IMR-90 (cell line): ENCODE measurements around the gene HIVEP3. TPM values are rescaled to one million over a fixed set of nuclear protein-coding genes. Genes with fewer than 3 reads are reported as not detected.

Experiments used
- ATAC-seq: fragments of 200-7000 bp; cut with Tn5 transposase; 2 replicates; pipeline ENCODE4 v1.9.1; 2020; ENCODE audit warnings: low read depth, mild to moderate bottlenecking, moderate library complexity
- BruUV-seq: library from RNA; stranded (reverse); fragments of 400-500 nt; replicated peaks from 2 replicates; lab custom pipeline; 2021; lab: Mats Ljungman, UMichigan
- CTCF ChIA-PET: fragments of 300-600 bp; formaldehyde crosslinking; extraction: SDS; loops from one replicate; lab custom pipeline; 2021; ENCODE audit warnings: antibody characterized with exemption; lab: Yijun Ruan, JAX
- POLR2A ChIA-PET: fragments of 300-600 bp; sonication (Branson Sonifier 250); formaldehyde crosslinking; loops from one replicate; lab custom pipeline; 2022; ENCODE audit warnings: antibody characterized with exemption; ENCODE audit not compliant: unreplicated experiment; lab: Charles Lee
- DNase-seq: peaks from one replicate; pipeline ENCODE4 v3.0.0; 2013
- H2AFZ ChIP-seq: replicated peaks from 2 replicates; pipeline ENCODE3; 2013; ENCODE audit warnings: low read length, mild to moderate bottlenecking; ENCODE audit not compliant: poor library complexity
- H2AK5ac ChIP-seq: 2 replicates; pipeline ENCODE4 v1.6.1; 2013; ENCODE audit warnings: low read depth, low read length, inconsistent platforms
- H2AK9ac ChIP-seq: replicated peaks from 2 replicates; pipeline ENCODE3; 2013; ENCODE audit warnings: mild to moderate bottlenecking, low read depth, low read length, moderate library complexity; ENCODE audit not compliant: poor library complexity
- H2BK120ac ChIP-seq: 2 replicates; pipeline ENCODE4 v1.6.1; 2013; ENCODE audit warnings: low read depth, low read length, inconsistent platforms
- H2BK15ac ChIP-seq: 3 replicates; pipeline ENCODE4 v1.6.1; 2013; ENCODE audit warnings: low read depth, low read length, inconsistent platforms
- H2BK20ac ChIP-seq: 2 replicates; pipeline ENCODE4 v1.6.1; 2013; ENCODE audit warnings: low read depth, mild to moderate bottlenecking, inconsistent platforms, low read length, moderate library complexity
- H2BK5ac ChIP-seq: 2 replicates; pipeline ENCODE4 v1.6.1; 2013; ENCODE audit warnings: mild to moderate bottlenecking, low read depth, low read length, inconsistent platforms; ENCODE audit not compliant: poor library complexity, severe bottlenecking
- H3K14ac ChIP-seq: replicated peaks from 2 replicates; pipeline ENCODE4 v1.6.1; 2013; ENCODE audit warnings: low read depth, low read length, inconsistent platforms
- H3K18ac ChIP-seq: 2 replicates; pipeline ENCODE4 v1.6.1; 2013; ENCODE audit warnings: low read depth, low read length, control low read depth
- H3K23ac ChIP-seq: 2 replicates; pipeline ENCODE4 v1.6.1; 2013; ENCODE audit warnings: low read depth, low read length, inconsistent platforms
- H3K27ac ChIP-seq: 2 replicates; pipeline ENCODE4 v1.5.1; 2013; ENCODE audit warnings: mild to moderate bottlenecking, control low read depth, low read length; ENCODE audit not compliant: insufficient read depth
- H3K27me3 ChIP-seq: 2 replicates; pipeline ENCODE4 v1.6.1; 2013; ENCODE audit warnings: low read length; ENCODE audit not compliant: control insufficient read depth, insufficient read depth
- H3K36me3 ChIP-seq: 2 replicates; pipeline ENCODE4 v1.6.1; 2013; ENCODE audit warnings: low read length, mixed read lengths; ENCODE audit not compliant: control insufficient read depth, insufficient read depth
- H3K4ac ChIP-seq: 2 replicates; pipeline ENCODE4 v1.6.1; 2013; ENCODE audit warnings: low read depth, low read length, inconsistent platforms
- H3K4me1 ChIP-seq: 2 replicates; pipeline ENCODE4 v1.6.1; 2013; ENCODE audit warnings: low read length, mixed read lengths; ENCODE audit not compliant: control insufficient read depth, insufficient read depth
- H3K4me2 ChIP-seq: 2 replicates; pipeline ENCODE4 v1.6.1; 2013; ENCODE audit warnings: low read depth, mild to moderate bottlenecking, control low read depth, low read length, moderate library complexity
- H3K4me3 ChIP-seq: 2 replicates; pipeline ENCODE4 v1.5.1; 2013; ENCODE audit warnings: low read depth, mild to moderate bottlenecking, control low read depth, low read length, moderate library complexity; ENCODE audit not compliant: insufficient read depth
- H3K56ac ChIP-seq: 2 replicates; pipeline ENCODE4 v1.6.1; 2013; ENCODE audit warnings: low read length, inconsistent platforms; ENCODE audit not compliant: insufficient read depth; ENCODE audit errors: extremely low read depth
- H3K79me1 ChIP-seq, 2 experiments: 2 replicates each; pipeline ENCODE4 v1.6.1; 2013; ENCODE audit warnings: low read length in 2 of 2, inconsistent platforms in 1 of 2, low read depth in 1 of 2
- H3K9ac ChIP-seq: 2 replicates; pipeline ENCODE4 v1.6.1; 2013; ENCODE audit warnings: low read depth, low read length, control low read depth
- H3K9me1 ChIP-seq: 2 replicates; pipeline ENCODE4 v1.6.1; 2013; ENCODE audit warnings: low read length, inconsistent platforms; ENCODE audit not compliant: insufficient read depth
- H3K9me3 ChIP-seq: 2 replicates; pipeline ENCODE4 v1.6.1; 2013; ENCODE audit warnings: low read length; ENCODE audit not compliant: control insufficient read depth, insufficient read depth
- H4K20me1 ChIP-seq: 2 replicates; pipeline ENCODE4 v1.6.1; 2013; ENCODE audit warnings: low read length, inconsistent platforms; ENCODE audit not compliant: insufficient read depth
- H4K5ac ChIP-seq: 2 replicates; pipeline ENCODE4 v1.6.1; 2013; ENCODE audit warnings: mild to moderate bottlenecking, low read depth, low read length, control low read depth
- H4K8ac ChIP-seq, 2 experiments: 2 replicates each; pipeline ENCODE4 v1.6.1; 2013; ENCODE audit warnings: low read depth in 2 of 2, low read length in 2 of 2, control low read depth in 1 of 2, inconsistent platforms in 1 of 2
- H4K91ac ChIP-seq: 2 replicates; pipeline ENCODE4 v1.6.1; 2013; ENCODE audit warnings: low read depth, low read length, inconsistent platforms; ENCODE audit not compliant: insufficient read depth
- BHLHE40 ChIP-seq: fragments of 150-350 bp; IDR thresholded peaks from 2 replicates; pipeline ENCODE4 v1.6.1; 2016; ENCODE audit warnings: mild to moderate bottlenecking, low read depth, low read length
- CEBPB ChIP-seq: IDR thresholded peaks from 2 replicates; pipeline ENCODE4 v1.6.1; 2012; ENCODE audit warnings: low read depth, low read length, improper control_type of control experiment
- CHD1 ChIP-seq: IDR thresholded peaks from 2 replicates; pipeline ENCODE4 v1.6.1; 2012; ENCODE audit warnings: low read depth, low read length, improper control_type of control experiment
- FOS ChIP-seq: fragments of 150-350 bp; IDR thresholded peaks from 2 replicates; pipeline ENCODE4 v1.6.1; 2016; ENCODE audit warnings: low read depth, low read length
- MAFK ChIP-seq: IDR thresholded peaks from 2 replicates; pipeline ENCODE4 v1.6.1; 2012; ENCODE audit warnings: low read depth, low read length, improper control_type of control experiment
- MAZ ChIP-seq: IDR thresholded peaks from 2 replicates; pipeline ENCODE4 v1.6.1; 2012; ENCODE audit warnings: low read depth, mild to moderate bottlenecking, low read length, improper control_type of control experiment, moderate library complexity, borderline replicate concordance
- MXI1 ChIP-seq: IDR thresholded peaks from 2 replicates; pipeline ENCODE4 v1.6.1; 2012; ENCODE audit warnings: low read depth, mild to moderate bottlenecking, low read length, moderate library complexity, borderline replicate concordance
- NFE2L2 ChIP-seq: fragments of 150-350 bp; IDR thresholded peaks from 2 replicates; pipeline ENCODE4 v1.6.1; 2016; ENCODE audit warnings: low read depth, mild to moderate bottlenecking, low read length
- POLR2A ChIP-seq: IDR thresholded peaks from 2 replicates; pipeline ENCODE4 v1.6.1; 2012; ENCODE audit warnings: mild to moderate bottlenecking, low read depth, low read length
- RAD21 ChIP-seq: IDR thresholded peaks from 2 replicates; pipeline ENCODE4 v1.6.1; 2012; ENCODE audit warnings: low read length, improper control_type of control experiment
- RCOR1 ChIP-seq: IDR thresholded peaks from 2 replicates; pipeline ENCODE4 v1.6.1; 2012; ENCODE audit warnings: mild to moderate bottlenecking, low read length, improper control_type of control experiment; ENCODE audit not compliant: insufficient replicate concordance
- RFX5 ChIP-seq: IDR thresholded peaks from 2 replicates; pipeline ENCODE4 v1.8.0; 2012; ENCODE audit warnings: low read depth, mild to moderate bottlenecking, low read length, moderate library complexity
- SMC3 ChIP-seq: fragments of 150-350 bp; IDR thresholded peaks from 2 replicates; pipeline ENCODE4 v1.6.1; 2016; ENCODE audit warnings: low read depth, mild to moderate bottlenecking, antibody characterized with exemption, low read length, moderate library complexity
- WGBS, 2 experiments: methylation state at CpG; one replicate each; pipeline versions ENCODE4 v1.1.5 to v1.1.7; 2013; ENCODE audit warnings: missing lambda C conversion rate in 2 of 2; ENCODE audit not compliant: insufficient read length in 1 of 2; ENCODE audit errors: extremely low coverage in 2 of 2; 5-methylcytosine and 5-hydroxymethylcytosine counted together
- dilution Hi-C: fragments of 300-500 bp; cut with HindIII; formaldehyde crosslinking; loops from one replicate; pipeline ENCODE4 v1.14.3; 2018; ENCODE audit warnings: low sequenced_read_pairs; ENCODE audit not compliant: unreplicated experiment
- in situ Hi-C: fragments of 300-500 bp; cut with MboI; formaldehyde crosslinking; loops from 3 replicates; pipeline ENCODE4 v1.14.3; 2019; ENCODE audit warnings: low sequenced_read_pairs, inconsistent platforms, mixed read lengths
- intact Hi-C: fragments of 100-400 bp; cut with micrococcal nuclease; formaldehyde crosslinking; loops from 2 replicates; pipeline ENCODE4 v1.10.0; 2022
- polyA plus RNA-seq, 3 experiments: library from polyadenylated mRNA; depleted of rRNA; stranded (reverse); fragments of >200 nt; gene quantifications; 2 replicates each; pipeline ENCODE4 v1.2.3, GENCODE V29; 2012; ENCODE audit warnings: low replicate concordance in 1 of 3
- total RNA-seq: library from RNA; depleted of rRNA; stranded (reverse); fragments of >200 nt; gene quantifications from 2 replicates; pipeline ENCODE4 v1.2.3, GENCODE V29; 2012
- TF ChIP-seq, protein P1 (sequence below): fragments of 150-350 bp; IDR thresholded peaks from 2 replicates; pipeline ENCODE4 v1.6.1; 2017; ENCODE audit warnings: mild to moderate bottlenecking, antibody characterized with exemption, low read length, low read depth
- TF ChIP-seq, protein P2 (sequence below): conservative IDR thresholded peaks from 2 replicates; pipeline ENCODE4 v1.5.1; 2012; ENCODE audit warnings: mild to moderate bottlenecking, low read depth, low read length, improper control_type of control experiment
- TF ChIP-seq, protein P3 (sequence below): fragments of 150-350 bp; IDR thresholded peaks from 2 replicates; pipeline ENCODE4 v1.6.1; 2016; ENCODE audit warnings: low read depth, mild to moderate bottlenecking, low read length, moderate library complexity, borderline replicate concordance

The HIVEP3 gene
- total and polyA plus RNA-seq, 2 of the 4 experiments (the other 2 are of a cell fraction): 1.4 to 4.0 TPM

DNA sequence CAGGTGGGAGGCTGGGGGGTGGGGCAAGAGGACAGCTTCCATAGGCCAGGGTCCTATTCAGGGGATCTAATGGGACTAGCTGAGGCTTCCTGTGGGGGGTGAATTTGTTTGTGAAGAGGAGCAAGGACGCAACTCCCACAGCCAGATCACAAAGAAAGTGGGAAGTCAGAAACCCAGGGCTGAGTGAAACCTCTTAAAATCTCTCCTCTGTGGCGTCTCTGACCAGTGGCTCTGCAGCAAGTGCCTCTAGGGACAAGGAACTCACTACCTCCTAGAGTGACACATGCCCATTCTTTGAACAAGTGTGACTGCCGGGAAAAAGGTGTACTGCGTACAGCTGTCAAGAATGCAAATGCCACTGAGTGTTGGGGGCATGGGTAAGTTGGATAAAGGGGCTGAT, 187.9 kb downstream of the HIVEP3 start:
- no peak for ATAC-seq
- Histone ChIP-seq H3K4ac (no peak overlapping the region), H3K14ac (no peak overlapping the region), H2BK5ac (no peak overlapping the region), H3K27ac (no peak overlapping the region), H2BK20ac (no peak overlapping the region), H2BK15ac (no peak overlapping the region), H3K36me3 (no peaks in the 10 kb centered on the region), H3K23ac (no peak overlapping the region; the same call in 1 of the 2 replicates), H3K9me1 (no peaks in the 10 kb centered on the region; the same call in 1 of the 2 replicates), H4K8ac (no peak overlapping the region), H3K18ac (no peak overlapping the region), H3K27me3 (no peaks in the 10 kb centered on the region; the same call in 1 of the 2 replicates), H4K5ac (no peak overlapping the region), H2AFZ (no peak overlapping the region), H4K20me1 (no peaks in the 10 kb centered on the region), H4K91ac (no peak overlapping the region), H3K4me1 (peaks cover 2% of the 10 kb centered on the region; the same call in 1 of the 2 replicates), H2AK5ac (no peak overlapping the region), H2BK120ac (no peak overlapping the region), H3K4me3 (no peak overlapping the region), H3K9me3 (peaks cover 4% of the 10 kb centered on the region), H3K4me2 (no peak overlapping the region), H3K56ac (no peak overlapping the region), H3K79me1 (no peaks in the 10 kb centered on the region), H2AK9ac (no peak overlapping the region), H3K9ac (no peak overlapping the region)
- CTCF ChIA-PET: no interaction called here
- BruUV-seq: no TSS peak
- DNase-seq: no peak
- intact Hi-C loops: no loop called here
- POLR2A ChIA-PET: no interaction called here
- dilution Hi-C loops: no loop called here
- TF ChIP-seq MAZ (no peak), POLR2A (no peak), NFE2L2 (no peak), RAD21 (no peak), CEBPB (no peak), RCOR1 (no peak), CHD1 (no peak), BHLHE40 (no peak), SMC3 (no peak), MXI1 (no peak), MAFK (no peak), FOS (no peak), RFX5 (no peak)
- TF ChIP-seq, protein P1, sequence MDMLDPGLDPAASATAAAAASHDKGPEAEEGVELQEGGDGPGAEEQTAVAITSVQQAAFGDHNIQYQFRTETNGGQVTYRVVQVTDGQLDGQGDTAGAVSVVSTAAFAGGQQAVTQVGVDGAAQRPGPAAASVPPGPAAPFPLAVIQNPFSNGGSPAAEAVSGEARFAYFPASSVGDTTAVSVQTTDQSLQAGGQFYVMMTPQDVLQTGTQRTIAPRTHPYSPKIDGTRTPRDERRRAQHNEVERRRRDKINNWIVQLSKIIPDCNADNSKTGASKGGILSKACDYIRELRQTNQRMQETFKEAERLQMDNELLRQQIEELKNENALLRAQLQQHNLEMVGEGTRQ: no peak
- TF ChIP-seq, protein P2, sequence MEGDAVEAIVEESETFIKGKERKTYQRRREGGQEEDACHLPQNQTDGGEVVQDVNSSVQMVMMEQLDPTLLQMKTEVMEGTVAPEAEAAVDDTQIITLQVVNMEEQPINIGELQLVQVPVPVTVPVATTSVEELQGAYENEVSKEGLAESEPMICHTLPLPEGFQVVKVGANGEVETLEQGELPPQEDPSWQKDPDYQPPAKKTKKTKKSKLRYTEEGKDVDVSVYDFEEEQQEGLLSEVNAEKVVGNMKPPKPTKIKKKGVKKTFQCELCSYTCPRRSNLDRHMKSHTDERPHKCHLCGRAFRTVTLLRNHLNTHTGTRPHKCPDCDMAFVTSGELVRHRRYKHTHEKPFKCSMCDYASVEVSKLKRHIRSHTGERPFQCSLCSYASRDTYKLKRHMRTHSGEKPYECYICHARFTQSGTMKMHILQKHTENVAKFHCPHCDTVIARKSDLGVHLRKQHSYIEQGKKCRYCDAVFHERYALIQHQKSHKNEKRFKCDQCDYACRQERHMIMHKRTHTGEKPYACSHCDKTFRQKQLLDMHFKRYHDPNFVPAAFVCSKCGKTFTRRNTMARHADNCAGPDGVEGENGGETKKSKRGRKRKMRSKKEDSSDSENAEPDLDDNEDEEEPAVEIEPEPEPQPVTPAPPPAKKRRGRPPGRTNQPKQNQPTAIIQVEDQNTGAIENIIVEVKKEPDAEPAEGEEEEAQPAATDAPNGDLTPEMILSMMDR: no peak
- TF ChIP-seq, protein P3, sequence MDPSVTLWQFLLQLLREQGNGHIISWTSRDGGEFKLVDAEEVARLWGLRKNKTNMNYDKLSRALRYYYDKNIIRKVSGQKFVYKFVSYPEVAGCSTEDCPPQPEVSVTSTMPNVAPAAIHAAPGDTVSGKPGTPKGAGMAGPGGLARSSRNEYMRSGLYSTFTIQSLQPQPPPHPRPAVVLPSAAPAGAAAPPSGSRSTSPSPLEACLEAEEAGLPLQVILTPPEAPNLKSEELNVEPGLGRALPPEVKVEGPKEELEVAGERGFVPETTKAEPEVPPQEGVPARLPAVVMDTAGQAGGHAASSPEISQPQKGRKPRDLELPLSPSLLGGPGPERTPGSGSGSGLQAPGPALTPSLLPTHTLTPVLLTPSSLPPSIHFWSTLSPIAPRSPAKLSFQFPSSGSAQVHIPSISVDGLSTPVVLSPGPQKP: no peak
- in situ Hi-C loops: no loop called here
- no CpG with 5 or more reads among the region's 4 CpGs for WGBS, 2 experiments
